Neuronal stem cell (in vitro differentiated cells): ENCODE data around the gene STK11IP.

Experiments used
- DNase-seq: peaks from one replicate; pipeline ENCODE4 v3.0.0-alpha.2; 2013; ENCODE audit warnings: low spot score
- H2AFZ ChIP-seq: one replicate; pipeline ENCODE4 v1.6.1; 2013; ENCODE audit warnings: mild to moderate bottlenecking, low read length, inconsistent platforms
- H2AK5ac ChIP-seq: 2 replicates; pipeline ENCODE4 v1.6.1; 2013; ENCODE audit warnings: low read depth, mild to moderate bottlenecking, inconsistent platforms, low read length, moderate library complexity, mixed read lengths
- H2BK120ac ChIP-seq: 2 replicates; pipeline ENCODE4 v1.6.1; 2013; ENCODE audit warnings: low read depth, mild to moderate bottlenecking, inconsistent platforms, low read length, moderate library complexity, mixed read lengths
- H2BK12ac ChIP-seq: one replicate; pipeline ENCODE4 v1.6.1; 2013; ENCODE audit warnings: low read length, inconsistent platforms
- H2BK15ac ChIP-seq: 2 replicates; pipeline ENCODE4 v1.6.1; 2013; ENCODE audit warnings: mild to moderate bottlenecking, low read length, inconsistent platforms, mixed read lengths
- H2BK5ac ChIP-seq: one replicate; pipeline ENCODE4 v1.6.1; 2013; ENCODE audit warnings: inconsistent platforms, mild to moderate bottlenecking, low read length, moderate library complexity
- H3K14ac ChIP-seq: one replicate; pipeline ENCODE4 v1.6.1; 2013; ENCODE audit warnings: low read length, inconsistent platforms
- H3K18ac ChIP-seq: 2 replicates; pipeline ENCODE4 v1.6.1; 2013; ENCODE audit warnings: low read length, inconsistent platforms
- H3K23ac ChIP-seq: 2 replicates; pipeline ENCODE4 v1.6.1; 2013; ENCODE audit warnings: low read depth, mild to moderate bottlenecking, mixed read lengths, low read length, inconsistent platforms; ENCODE audit not compliant: poor library complexity
- H3K27ac ChIP-seq: replicated peaks from 3 replicates; pipeline ENCODE4 v1.5.1; 2013; ENCODE audit warnings: low read length, inconsistent platforms
- H3K27me3 ChIP-seq, 3 experiments: 2 replicates each; pipeline ENCODE4 v1.6.1; 2013; ENCODE audit warnings: low read length in 3 of 3, mild to moderate bottlenecking in 2 of 3, inconsistent platforms in 1 of 3, low read depth in 1 of 3, mixed read lengths in 1 of 3, moderate library complexity in 1 of 3; ENCODE audit not compliant: control insufficient read depth in 3 of 3, insufficient read depth in 3 of 3
- H3K36me3 ChIP-seq, 2 donors: replicated peaks in 1 of 2; 2 replicates each; pipeline ENCODE4 v1.6.1; 2013; ENCODE audit warnings: low read length in 2 of 2; ENCODE audit not compliant: control insufficient read depth in 2 of 2, insufficient read depth in 2 of 2
- H3K4ac ChIP-seq: 2 replicates; pipeline ENCODE4 v1.6.1; 2013; ENCODE audit warnings: inconsistent platforms, mild to moderate bottlenecking, low read length, moderate library complexity
- H3K4me1 ChIP-seq, 2 donors: 1 replicate in 1 of 2; 2 replicates in 1 of 2; pipeline ENCODE4 v1.6.1; 2013; ENCODE audit warnings: low read length in 2 of 2, low read depth in 1 of 2; ENCODE audit not compliant: control insufficient read depth in 2 of 2, insufficient read depth in 1 of 2
- H3K4me2 ChIP-seq: one replicate; pipeline ENCODE4 v1.6.1; 2013; ENCODE audit warnings: mild to moderate bottlenecking, low read length, inconsistent platforms; ENCODE audit not compliant: insufficient read depth, poor library complexity, severe bottlenecking
- H3K4me3 ChIP-seq, 2 donors: 2 replicates each; pipeline ENCODE4 v1.5.1; 2013; ENCODE audit warnings: low read length in 2 of 2, mild to moderate bottlenecking in 2 of 2, inconsistent platforms in 1 of 2, moderate library complexity in 1 of 2
- H3K79me1 ChIP-seq: one replicate; pipeline ENCODE4 v1.6.1; 2013; ENCODE audit warnings: low read depth, mild to moderate bottlenecking, inconsistent platforms, low read length, moderate library complexity
- H3K9ac ChIP-seq: one replicate; pipeline ENCODE4 v1.6.1; 2013; ENCODE audit warnings: mild to moderate bottlenecking, low read depth, low read length, inconsistent platforms; ENCODE audit not compliant: poor library complexity
- H3K9me3 ChIP-seq, 2 donors: replicated peaks in 1 of 2; 2 replicates each; pipeline versions ENCODE3 to v1.6.1; 2013; ENCODE audit warnings: low read length in 2 of 2, mild to moderate bottlenecking in 2 of 2, inconsistent platforms in 1 of 2, low read depth in 1 of 2, mixed read lengths in 1 of 2, moderate library complexity in 1 of 2; ENCODE audit not compliant: control insufficient read depth in 2 of 2, insufficient read depth in 1 of 2
- H4K8ac ChIP-seq: one replicate; pipeline ENCODE4 v1.6.1; 2013; ENCODE audit warnings: low read depth, mild to moderate bottlenecking, inconsistent platforms, low read length, moderate library complexity
- H4K91ac ChIP-seq: one replicate; pipeline ENCODE4 v1.6.1; 2013; ENCODE audit warnings: low read length, low read depth, mild to moderate bottlenecking, inconsistent platforms; ENCODE audit not compliant: poor library complexity
- WGBS, 2 donors: extraction: QIAGEN DNeasy Blood & Tissue Kit; methylation state at CpG; one replicate each; pipeline ENCODE4 v1.1.7; 2013; ENCODE audit warnings: missing lambda C conversion rate in 2 of 2, mixed read lengths in 1 of 2; ENCODE audit not compliant: insufficient read length in 2 of 2, insufficient replicate concordance in 1 of 2; ENCODE audit errors: extremely low coverage in 2 of 2; 5-methylcytosine and 5-hydroxymethylcytosine counted together

Gene STK11IP

DNA sequence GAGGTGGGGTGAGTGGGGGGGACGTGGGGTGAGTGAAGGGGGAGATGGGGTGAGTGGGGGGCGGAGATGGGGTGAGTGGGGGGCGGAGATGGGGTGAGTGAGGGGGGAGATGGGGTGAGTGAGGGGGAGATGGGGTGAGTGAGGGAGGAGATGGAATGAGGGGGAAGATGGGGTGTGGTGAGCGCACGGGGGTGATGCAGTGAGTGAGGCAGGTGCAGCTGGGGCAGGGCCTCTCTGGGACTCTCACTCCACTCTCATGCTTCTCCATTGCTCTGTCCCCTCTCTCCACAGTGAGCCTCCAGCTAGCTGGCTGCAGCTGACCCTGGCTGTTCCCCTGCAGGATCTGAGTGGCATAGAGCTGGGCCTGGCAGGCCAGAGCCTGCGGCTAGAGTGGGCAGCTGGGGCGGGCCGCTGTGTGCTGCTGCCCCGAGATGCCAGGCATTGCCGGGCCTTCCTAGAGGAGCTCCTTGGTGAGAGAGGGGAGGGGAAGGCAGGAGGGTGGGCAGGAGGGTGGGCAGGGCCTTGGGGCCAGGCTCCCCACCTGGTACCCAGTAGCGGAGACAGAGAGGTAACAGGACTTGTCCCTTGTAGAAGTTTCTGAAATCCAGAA, 15.9 kb downstream of the STK11IP start:
- no peaks in the 10 kb centered on the region for H3K4me1 ChIP-seq
- no peak overlapping the region for H2BK120ac ChIP-seq
- WGBS, 2 donors, result no CpG with 5 or more reads among the region's 11 CpGs
- no peak overlapping the region for H2AK5ac ChIP-seq
- H4K8ac ChIP-seq, result no peak overlapping the region
- H3K27me3 ChIP-seq, result no peaks in the 10 kb centered on the region
- H2BK15ac ChIP-seq, result no peak overlapping the region
- H3K18ac ChIP-seq, result no peak overlapping the region
- no peak overlapping the region for H3K4me2 ChIP-seq
- DNase-seq, result no peak
- peaks cover 2 to 36% of the 10 kb centered on the region in 2 donors for H3K36me3 ChIP-seq
- H3K23ac ChIP-seq, result no peak overlapping the region
- H3K9me3 ChIP-seq, result no peaks in the 10 kb centered on the region
- H3K79me1 ChIP-seq, result no peaks in the 10 kb centered on the region
- no peak overlapping the region for H2BK5ac ChIP-seq
- no peak overlapping the region for H3K9ac ChIP-seq
- peak overlapping the region; percentile 19 for H2BK12ac ChIP-seq
- no peak overlapping the region for H2AFZ ChIP-seq
- H3K14ac ChIP-seq, result no peak overlapping the region
- no peak overlapping the region for H4K91ac ChIP-seq
- H3K4me3 ChIP-seq, result no peak overlapping the region
- no peak overlapping the region for H3K27ac ChIP-seq
- H3K4ac ChIP-seq, result no peak overlapping the region

GRCh38 chr2:219614076-219614860, 16.6 kb downstream of the STK11IP start:
- H3K27me3 ChIP-seq, result no peaks in the 10 kb centered on the region
- H2BK12ac ChIP-seq, result no peak overlapping the region
- H3K36me3 ChIP-seq, result peaks cover 2 to 30% of the 10 kb centered on the region in 2 donors
- H2BK120ac ChIP-seq, result no peak overlapping the region
- no peak overlapping the region for H3K4me3 ChIP-seq
- H3K4ac ChIP-seq, result no peak overlapping the region
- no peak overlapping the region for H4K91ac ChIP-seq
- H2AFZ ChIP-seq, result no peak overlapping the region
- no peaks in the 10 kb centered on the region for H3K79me1 ChIP-seq
- no peak overlapping the region for H3K23ac ChIP-seq
- H3K4me2 ChIP-seq, result no peak overlapping the region
- DNase-seq, result no peak
- H3K18ac ChIP-seq, result no peak overlapping the region
- H3K9ac ChIP-seq, result peak overlapping the region; percentile 16
- WGBS, 2 donors, result no CpG with 5 or more reads among the region's 11 CpGs
- no peak overlapping the region for H3K27ac ChIP-seq
- H4K8ac ChIP-seq, result no peak overlapping the region
- H2BK15ac ChIP-seq, result no peak overlapping the region
- no peaks in the 10 kb centered on the region for H3K9me3 ChIP-seq
- H2AK5ac ChIP-seq, result no peak overlapping the region
- H3K4me1 ChIP-seq, result no peaks in the 10 kb centered on the region
- no peak overlapping the region for H2BK5ac ChIP-seq
- peak overlapping the region; percentile 2 for H3K14ac ChIP-seq

DNA sequence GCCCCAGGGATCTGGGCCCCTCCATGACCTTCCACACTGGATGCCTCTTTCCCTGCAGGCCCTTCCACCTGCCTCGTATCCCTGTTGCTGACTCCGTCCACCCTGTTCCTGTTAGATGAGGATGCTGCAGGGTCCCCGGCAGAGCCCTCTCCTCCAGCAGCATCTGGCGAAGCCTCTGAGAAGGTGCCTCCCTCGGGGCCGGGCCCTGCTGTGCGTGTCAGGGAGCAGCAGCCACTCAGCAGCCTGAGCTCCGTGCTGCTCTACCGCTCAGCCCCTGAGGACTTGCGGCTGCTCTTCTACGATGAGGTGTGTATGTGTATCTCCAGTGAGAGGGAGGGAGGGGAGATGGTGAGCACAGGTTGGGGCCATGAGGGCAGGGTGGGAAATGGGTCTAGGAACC, 17.4 kb downstream of the STK11IP start:
- WGBS, 2 donors, result no CpG with 5 or more reads among the region's 11 CpGs
- H3K4me2 ChIP-seq, result no peak overlapping the region
- H3K4me1 ChIP-seq, result no peaks in the 10 kb centered on the region
- no peak for DNase-seq
- H3K4me3 ChIP-seq, result no peak overlapping the region
- peak overlapping the region; percentile 99 for H4K8ac ChIP-seq
- no peak overlapping the region for H3K9ac ChIP-seq
- H2BK120ac ChIP-seq, result no peak overlapping the region
- no peak overlapping the region for H4K91ac ChIP-seq
- H2BK15ac ChIP-seq, result no peak overlapping the region
- H3K23ac ChIP-seq, result no peak overlapping the region
- H3K18ac ChIP-seq, result no peak overlapping the region
- H3K79me1 ChIP-seq, result no peaks in the 10 kb centered on the region
- H3K36me3 ChIP-seq, result peaks cover 2 to 27% of the 10 kb centered on the region in 2 donors
- no peak overlapping the region for H2BK5ac ChIP-seq
- H2AK5ac ChIP-seq, result no peak overlapping the region
- H3K27me3 ChIP-seq, result no peaks in the 10 kb centered on the region
- H2AFZ ChIP-seq, result no peak overlapping the region
- no peak overlapping the region for H3K27ac ChIP-seq
- no peak overlapping the region for H2BK12ac ChIP-seq
- no peak overlapping the region for H3K4ac ChIP-seq
- peak overlapping the region; percentile 60 for H3K14ac ChIP-seq
- no peaks in the 10 kb centered on the region for H3K9me3 ChIP-seq

GRCh38 chr2:219615894-219616293, 18.2 kb downstream of the STK11IP start:
- H2BK5ac ChIP-seq, result no peak overlapping the region
- H3K4me2 ChIP-seq, result no peak overlapping the region
- H4K91ac ChIP-seq, result no peak overlapping the region
- no peaks in the 10 kb centered on the region for H3K79me1 ChIP-seq
- H2AFZ ChIP-seq, result no peak overlapping the region
- H2BK12ac ChIP-seq, result no peak overlapping the region
- H3K9me3 ChIP-seq, result no peaks in the 10 kb centered on the region
- H3K27ac ChIP-seq, result no peak overlapping the region
- no peak overlapping the region for H4K8ac ChIP-seq
- no peak overlapping the region for H2BK120ac ChIP-seq
- H3K27me3 ChIP-seq, result peaks cover 0 to 1% (median 0%) of the 10 kb centered on the region in 3 experiments
- WGBS, 2 donors, result no CpG with 5 or more reads among the region's 12 CpGs
- no peaks in the 10 kb centered on the region for H3K4me1 ChIP-seq
- H3K23ac ChIP-seq, result peak overlapping the region; percentile 10
- peak overlapping the region in 1 of 2 donors; percentile 52 for H3K4me3 ChIP-seq
- no peak overlapping the region for H3K14ac ChIP-seq
- no peak overlapping the region for H3K9ac ChIP-seq
- H3K4ac ChIP-seq, result no peak overlapping the region
- DNase-seq, result no peak
- H2BK15ac ChIP-seq, result no peak overlapping the region
- H3K18ac ChIP-seq, result no peak overlapping the region
- peaks cover 2 to 27% of the 10 kb centered on the region in 2 donors for H3K36me3 ChIP-seq
- no peak overlapping the region for H2AK5ac ChIP-seq
